8988T (cell line): ENCODE data around the gene ADO.

Experiments used
- DNase-seq: peaks from one replicate; pipeline ENCODE4 v3.0.0; 2011

ADO gene

DNA sequence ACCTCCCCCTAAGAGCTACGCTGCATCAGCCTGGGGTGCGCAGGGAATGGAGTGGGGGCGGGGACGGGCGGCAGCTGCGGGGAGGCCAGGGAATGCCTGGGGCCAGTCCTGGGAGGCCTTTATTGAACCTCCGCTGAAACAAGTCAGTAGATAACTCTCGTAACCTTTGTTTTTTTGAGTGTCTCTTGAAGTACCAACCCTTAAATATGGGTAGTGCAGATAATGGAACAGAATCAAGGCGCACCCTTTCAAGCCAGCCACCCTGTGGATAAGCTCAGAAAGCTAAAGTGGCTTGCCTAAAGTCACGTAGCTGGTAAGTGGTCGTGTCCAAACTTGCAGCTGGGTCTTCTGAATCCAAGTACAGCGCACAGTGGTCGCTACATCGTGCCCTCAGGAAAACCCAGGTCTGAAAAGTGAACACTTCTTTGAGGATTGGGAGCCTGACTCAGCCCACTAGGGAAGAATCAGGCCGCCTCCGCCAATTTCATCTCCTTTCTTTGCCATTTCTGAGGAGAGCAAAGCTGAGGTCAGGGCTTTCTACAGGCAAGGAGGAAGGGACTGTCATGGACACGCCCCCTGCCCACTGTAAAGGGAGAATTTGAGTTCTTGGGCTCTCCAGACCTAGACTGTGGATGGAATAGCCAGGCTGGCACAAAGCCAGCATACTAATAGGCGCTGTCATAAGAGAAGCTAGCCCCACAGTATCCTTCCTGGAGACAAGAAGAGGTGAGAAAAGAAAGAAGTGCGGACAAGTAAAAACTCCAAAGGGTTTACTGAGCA lies 14.8 kb downstream of the ADO start:
- DNase-seq = no peak

GRCh38 chr10:62820586-62820985 lies 16.1 kb downstream of the ADO start:
- DNase-seq = no peak

DNA sequence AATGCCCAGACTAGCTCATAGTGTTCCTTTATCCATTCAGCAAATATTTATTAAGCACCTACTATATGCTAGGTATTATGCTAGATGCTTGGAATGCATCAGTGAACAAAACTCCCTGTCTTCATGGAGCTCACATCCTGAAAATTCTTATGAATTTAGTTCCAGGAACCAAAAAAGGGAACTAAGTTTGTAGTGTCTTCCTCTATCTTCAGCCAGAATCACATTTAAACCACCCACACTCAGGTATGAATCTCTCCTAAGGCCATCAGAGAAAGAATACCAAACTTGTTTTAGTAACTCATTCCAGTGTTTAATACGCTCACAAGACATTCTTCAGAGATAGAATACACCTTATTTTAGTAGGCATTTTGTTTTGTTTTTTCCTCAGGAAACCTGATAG lies 21.8 kb downstream of the ADO start:
- DNase-seq = no peak

DNA sequence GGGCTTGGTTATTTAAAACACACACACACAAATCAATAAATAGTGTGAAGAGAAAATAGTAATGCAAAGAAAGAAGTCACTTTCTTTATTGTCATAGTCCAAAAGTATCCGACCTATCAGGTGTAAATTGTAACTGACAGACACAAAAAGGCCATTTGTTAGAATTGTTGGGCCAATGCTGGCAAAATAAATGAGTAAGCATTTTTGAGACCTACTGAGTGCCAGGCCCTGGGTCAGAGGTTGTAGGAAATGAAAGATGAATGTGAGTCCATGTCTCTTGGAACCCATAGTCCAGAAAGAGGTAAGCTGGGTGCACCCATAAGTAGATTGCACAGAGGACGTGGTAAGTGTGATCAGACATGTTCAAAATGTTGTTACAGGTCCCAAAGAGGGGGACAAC lies 25.1 kb downstream of the ADO start:
- no peak for DNase-seq

GRCh38 chr10:62830679-62831078 lies 26.2 kb downstream of the ADO start:
- DNase-seq = no peak

GRCh38 chr10:62831346-62831745 lies 26.8 kb downstream of the ADO start:
- no peak for DNase-seq

DNA sequence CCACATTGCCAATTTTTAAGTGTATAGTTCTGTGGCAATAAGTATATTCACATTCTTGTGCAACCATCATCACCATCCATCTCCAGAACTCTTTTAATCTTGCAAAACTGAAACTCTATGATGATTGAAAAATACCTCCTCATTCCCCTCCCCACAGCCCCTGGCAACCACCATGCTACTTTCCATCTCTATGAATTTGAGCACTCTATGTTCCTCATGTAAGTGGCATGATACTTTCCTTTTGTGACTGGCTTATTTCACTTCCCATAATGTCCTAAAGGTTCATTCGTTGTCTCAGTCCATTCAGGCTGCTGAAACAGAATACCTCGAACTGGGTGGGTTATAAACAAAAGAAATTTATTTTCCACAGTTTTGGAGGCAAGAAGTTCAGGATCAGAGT lies 35.1 kb downstream of the ADO start:
- DNase-seq = no peak

DNA sequence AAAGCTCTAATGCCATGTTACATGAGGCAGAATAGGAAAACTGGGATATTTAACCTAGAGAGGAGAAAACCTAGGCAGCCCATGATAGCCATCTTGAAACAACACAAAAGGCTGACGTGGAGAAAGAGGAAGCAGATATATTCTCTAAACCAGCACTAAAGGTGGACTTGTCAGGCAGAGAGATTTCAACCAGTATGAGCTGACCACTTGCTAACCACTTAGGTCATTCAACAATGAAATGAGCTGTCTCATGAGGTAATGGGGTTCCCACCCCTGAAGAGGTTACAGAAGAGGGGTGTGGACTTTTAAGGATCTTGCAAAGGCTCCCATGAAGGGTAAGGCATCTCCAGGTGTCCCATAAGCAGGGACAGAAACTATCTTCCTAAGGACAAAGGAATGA lies 38.5 kb downstream of the ADO start:
- DNase-seq = no peak

GRCh38 chr10:62843600-62843999 lies 39.1 kb downstream of the ADO start:
- no peak for DNase-seq

GRCh38 chr10:62844280-62845011 lies 39.9 kb downstream of the ADO start:
- no peak for DNase-seq

GRCh38 chr10:62847433-62847832 lies 42.9 kb downstream of the ADO start:
- no peak for DNase-seq

- DNase-seq = no peak
Measured at GRCh38 chr10:62850646-62851045, 46.1 kb downstream of the ADO start.

- no peak for DNase-seq
Measured at GRCh38 chr10:62851442-62851841, 46.9 kb downstream of the ADO start.

- no peak for DNase-seq
Measured at GRCh38 chr10:62852961-62853702, 48.6 kb downstream of the ADO start.

GRCh38 chr10:62853710-62854109 lies 49.2 kb downstream of the ADO start:
- DNase-seq = no peak

DNA sequence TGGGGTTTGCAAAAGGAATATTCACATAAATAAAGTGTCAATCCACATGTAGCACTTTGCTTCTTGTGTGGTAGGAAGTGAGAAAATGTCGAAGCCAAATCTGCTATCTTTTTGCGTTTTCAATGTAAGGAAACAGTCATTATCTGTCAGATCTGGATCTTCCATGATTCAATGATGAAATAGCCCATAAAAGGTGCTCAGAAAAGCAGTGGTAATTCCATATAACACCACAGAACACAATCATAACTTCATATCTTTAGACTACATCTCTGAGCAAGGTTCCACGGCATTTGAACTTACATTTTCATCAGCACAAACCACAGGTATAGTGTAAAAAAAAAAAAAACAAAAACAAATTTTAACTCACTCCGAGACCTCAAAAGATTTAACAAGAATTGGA lies 51.5 kb downstream of the ADO start:
- no peak for DNase-seq
